ENCODE measurements around the gene SLC35E3. TPM values are rescaled to one million over a fixed set of nuclear protein-coding genes. Genes with fewer than 3 reads are reported as not detected.

Gene SLC35E3
- total RNA-seq, 2 donors from 2014 or later: 0.95 to 14.1 TPM

DNA sequence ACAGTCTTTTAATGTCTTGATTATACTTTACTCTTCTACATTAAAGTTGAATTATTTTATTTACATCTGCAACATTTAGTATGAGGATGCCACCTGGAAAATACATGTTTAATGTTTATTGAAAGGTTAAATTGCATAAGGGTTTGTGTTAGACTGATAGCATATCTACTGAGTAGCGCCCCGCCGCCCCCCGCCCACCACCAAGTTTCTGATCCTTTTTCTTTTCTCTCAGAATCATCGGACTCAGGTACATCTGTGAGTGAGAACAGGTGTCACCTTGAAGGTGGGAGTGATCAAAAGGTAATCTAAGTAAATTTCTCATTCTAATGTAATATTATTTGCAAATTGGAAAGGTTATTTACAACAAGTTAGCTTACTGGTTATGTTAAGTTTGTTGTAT is 78.2 kb downstream of the SLC35E3 start:
- H3K36me3 ChIP-seq: peaks cover 44% of the 10 kb centered on the region

DNA sequence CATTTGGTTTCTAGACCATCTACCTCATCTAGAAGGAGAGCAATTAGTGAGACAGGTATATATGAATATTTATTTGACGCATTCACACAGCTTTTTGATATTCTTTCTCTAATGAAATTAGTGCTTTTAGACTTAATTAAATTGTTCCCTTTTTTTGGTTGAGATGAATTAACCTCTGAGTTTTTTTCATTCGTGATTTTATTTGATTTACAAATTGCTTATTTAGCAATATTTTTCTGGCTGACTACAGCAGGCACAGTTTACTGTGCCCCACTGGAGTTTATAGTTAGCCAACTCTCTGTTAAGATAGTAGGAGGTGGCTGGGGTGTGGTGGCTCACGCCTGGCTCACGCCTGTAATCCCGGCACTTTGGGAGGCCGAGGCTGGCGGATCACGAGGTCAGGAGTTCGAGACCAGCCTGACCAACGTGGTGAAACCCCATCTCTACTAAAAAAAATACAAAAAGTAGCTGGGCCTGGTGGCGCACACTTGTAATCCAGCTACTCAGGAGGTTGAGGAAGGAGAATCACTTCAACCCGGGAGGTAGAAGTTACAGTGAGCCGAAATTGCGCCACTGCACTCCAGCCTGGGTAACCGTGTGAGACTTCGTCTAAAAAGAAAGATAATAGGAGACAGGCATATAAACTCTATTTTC is 78.7 kb downstream of the SLC35E3 start:
- no peaks in the 10 kb centered on the region for H3K9me3 ChIP-seq
- no peak overlapping the region for H3K27ac ChIP-seq
- peaks cover 38% of the 10 kb centered on the region for H3K36me3 ChIP-seq
- H3K27me3 ChIP-seq (replicated peaks; ENCODE audit: insufficient read depth): no peaks in the 10 kb centered on the region
- no peak overlapping the region for H3K4me3 ChIP-seq
- TF ChIP-seq, protein P1, sequence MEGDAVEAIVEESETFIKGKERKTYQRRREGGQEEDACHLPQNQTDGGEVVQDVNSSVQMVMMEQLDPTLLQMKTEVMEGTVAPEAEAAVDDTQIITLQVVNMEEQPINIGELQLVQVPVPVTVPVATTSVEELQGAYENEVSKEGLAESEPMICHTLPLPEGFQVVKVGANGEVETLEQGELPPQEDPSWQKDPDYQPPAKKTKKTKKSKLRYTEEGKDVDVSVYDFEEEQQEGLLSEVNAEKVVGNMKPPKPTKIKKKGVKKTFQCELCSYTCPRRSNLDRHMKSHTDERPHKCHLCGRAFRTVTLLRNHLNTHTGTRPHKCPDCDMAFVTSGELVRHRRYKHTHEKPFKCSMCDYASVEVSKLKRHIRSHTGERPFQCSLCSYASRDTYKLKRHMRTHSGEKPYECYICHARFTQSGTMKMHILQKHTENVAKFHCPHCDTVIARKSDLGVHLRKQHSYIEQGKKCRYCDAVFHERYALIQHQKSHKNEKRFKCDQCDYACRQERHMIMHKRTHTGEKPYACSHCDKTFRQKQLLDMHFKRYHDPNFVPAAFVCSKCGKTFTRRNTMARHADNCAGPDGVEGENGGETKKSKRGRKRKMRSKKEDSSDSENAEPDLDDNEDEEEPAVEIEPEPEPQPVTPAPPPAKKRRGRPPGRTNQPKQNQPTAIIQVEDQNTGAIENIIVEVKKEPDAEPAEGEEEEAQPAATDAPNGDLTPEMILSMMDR (IDR thresholded peaks at IDR 0.05): no peak
- no peaks in the 10 kb centered on the region for H3K4me1 ChIP-seq (ENCODE audit: control insufficient read depth in 1 of 2, low read depth in 2 of 2)
- DNase-seq (ENCODE audit: low spot score): no peak
- ATAC-seq (ENCODE audit: insufficient number of reproducible peaks, low FRiP score, low read depth): no peak

More for the DNA sequence above, 78.2 kb downstream of the SLC35E3 start:
- Histone ChIP-seq H3K27ac (no peak overlapping the region), H3K4me1 (ENCODE audit: control insufficient read depth in 1 of 2, low read depth in 2 of 2) (no peaks in the 10 kb centered on the region), H3K4me3 (no peak overlapping the region), H3K9me3 (no peaks in the 10 kb centered on the region), H3K27me3 (replicated peaks; ENCODE audit: insufficient read depth) (no peaks in the 10 kb centered on the region)
- no peak for ATAC-seq (ENCODE audit: insufficient number of reproducible peaks, low FRiP score, low read depth)
- TF ChIP-seq, protein P1 (IDR thresholded peaks at IDR 0.05): no peak
- no peak for DNase-seq (ENCODE audit: low spot score)

DNA sequence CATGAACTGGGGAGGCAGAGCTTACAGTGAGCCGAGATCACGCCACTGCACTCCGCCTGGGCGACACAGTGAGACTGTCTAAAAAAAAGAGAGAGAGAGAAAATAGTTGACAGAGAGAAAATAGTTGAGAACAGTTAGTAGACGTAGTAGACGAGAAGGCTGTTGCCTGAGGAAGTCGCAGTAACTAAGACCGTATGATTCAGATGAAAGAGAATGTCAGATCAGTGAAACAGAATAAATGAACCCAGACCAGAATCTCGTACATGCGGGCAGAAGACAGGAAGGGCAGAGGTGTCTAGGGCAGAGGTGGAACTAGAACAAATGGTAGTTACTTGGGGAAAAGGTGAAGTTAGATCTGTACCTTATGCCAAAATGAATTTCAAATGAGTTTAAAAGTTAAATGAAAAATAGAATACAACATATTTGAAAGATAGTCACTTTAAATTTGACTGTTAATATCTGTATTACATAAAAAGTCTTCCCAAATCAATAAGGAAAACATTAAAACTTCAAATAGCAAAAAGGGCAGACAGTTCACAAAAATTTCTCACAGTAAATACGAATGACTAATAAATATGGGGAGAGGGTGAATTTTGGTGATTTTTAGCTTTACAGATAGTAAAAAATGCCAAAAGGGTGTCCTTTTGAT is 79.7 kb downstream of the SLC35E3 start:
- H3K36me3 ChIP-seq: peaks cover 37% of the 10 kb centered on the region
- H3K4me3 ChIP-seq: no peak overlapping the region
- no peak for ATAC-seq (ENCODE audit: insufficient number of reproducible peaks, low FRiP score, low read depth)
- no peaks in the 10 kb centered on the region for H3K4me1 ChIP-seq (ENCODE audit: control insufficient read depth in 1 of 2, low read depth in 2 of 2)
- TF ChIP-seq, protein P1 (IDR thresholded peaks at IDR 0.05): no peak
- no peak overlapping the region for H3K27ac ChIP-seq
- no peaks in the 10 kb centered on the region for H3K27me3 ChIP-seq (replicated peaks; ENCODE audit: insufficient read depth)
- H3K9me3 ChIP-seq: no peaks in the 10 kb centered on the region
- no peak for DNase-seq (ENCODE audit: low spot score)

DNA sequence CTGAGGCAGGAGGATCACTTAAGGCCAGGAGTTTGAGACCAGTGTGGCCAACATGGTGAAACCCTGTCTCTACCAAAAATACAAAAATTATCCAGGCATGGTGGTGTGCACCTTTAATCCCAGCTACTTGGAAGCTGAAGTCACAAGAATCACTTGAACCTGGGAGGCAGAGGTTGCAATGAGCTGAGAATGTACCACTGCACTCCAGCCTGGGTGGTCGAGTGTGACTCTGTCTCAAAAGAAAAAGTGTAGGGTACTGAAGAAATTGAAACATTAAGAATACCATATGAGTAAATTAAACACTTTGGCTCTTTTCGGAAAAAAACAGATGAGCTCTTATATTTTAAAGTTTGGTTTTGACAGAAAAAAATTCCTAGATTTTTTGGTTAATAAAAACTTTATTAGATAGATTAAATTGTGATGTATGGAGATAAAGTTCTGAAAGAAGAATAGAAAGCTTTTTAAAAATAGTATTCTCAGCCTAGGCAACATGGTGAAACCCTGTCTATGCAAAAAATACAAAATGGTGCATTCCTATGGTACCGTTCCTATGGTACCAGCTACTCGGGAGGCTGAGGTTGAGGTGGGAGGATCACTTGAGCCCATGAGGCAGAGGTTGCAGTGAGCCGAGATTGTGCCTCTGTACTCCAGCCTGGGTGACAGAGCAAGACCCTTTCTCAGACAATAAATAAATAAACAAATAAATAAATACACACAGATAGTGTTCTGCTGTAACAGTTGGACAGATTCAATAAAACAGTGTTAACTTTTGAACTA is 82.1 kb downstream of the SLC35E3 start:
- no peak overlapping the region for H3K27ac ChIP-seq
- DNase-seq (ENCODE audit: low spot score) (no peak), ATAC-seq (ENCODE audit: insufficient number of reproducible peaks, low FRiP score, low read depth) (no peak)
- no peaks in the 10 kb centered on the region for H3K27me3 ChIP-seq (replicated peaks; ENCODE audit: insufficient read depth)
- peaks cover 37% of the 10 kb centered on the region for H3K36me3 ChIP-seq
- no peaks in the 10 kb centered on the region for H3K4me1 ChIP-seq (ENCODE audit: control insufficient read depth in 1 of 2, low read depth in 2 of 2)
- no peak overlapping the region for H3K4me3 ChIP-seq
- TF ChIP-seq, protein P1 (IDR thresholded peaks at IDR 0.05): no peak
- no peaks in the 10 kb centered on the region for H3K9me3 ChIP-seq

DNA sequence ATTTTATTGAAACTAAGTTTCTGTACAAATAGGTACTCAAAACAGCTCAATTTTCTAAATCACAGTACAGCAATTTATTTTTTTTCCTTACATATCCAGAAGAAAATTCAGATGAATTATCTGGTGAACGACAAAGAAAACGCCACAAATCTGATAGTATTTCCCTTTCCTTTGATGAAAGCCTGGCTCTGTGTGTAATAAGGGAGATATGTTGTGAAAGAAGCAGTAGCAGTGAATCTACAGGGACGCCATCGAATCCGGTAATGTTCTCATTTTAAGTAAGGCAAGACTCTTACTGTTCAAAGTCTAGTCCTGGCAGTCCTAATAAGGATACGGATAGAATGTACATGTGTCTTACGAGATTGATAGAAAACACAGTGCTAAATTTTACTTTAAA is 82.7 kb downstream of the SLC35E3 start:
- ATAC-seq (ENCODE audit: insufficient number of reproducible peaks, low FRiP score, low read depth): no peak
- peaks cover 33% of the 10 kb centered on the region for H3K36me3 ChIP-seq
- TF ChIP-seq, protein P1 (IDR thresholded peaks at IDR 0.05): no peak

More for the DNA sequence above, 82.7 kb downstream of the SLC35E3 start:
- no peak for DNase-seq (ENCODE audit: low spot score)
- H3K9me3 ChIP-seq: no peaks in the 10 kb centered on the region
- no peaks in the 10 kb centered on the region for H3K4me1 ChIP-seq (ENCODE audit: control insufficient read depth in 1 of 2, low read depth in 2 of 2)
- H3K27me3 ChIP-seq (replicated peaks; ENCODE audit: insufficient read depth): no peaks in the 10 kb centered on the region
- no peak overlapping the region for H3K4me3 ChIP-seq
- no peak overlapping the region for H3K27ac ChIP-seq
